OCI-LY1 (cell line): ENCODE measurements around the gene ZNF780A.

Experiments used
- H2AFZ ChIP-seq: fragments of 200-600 bp; sonication (generic), shearing (Covaris generic); 2 replicates; pipeline ENCODE4 v1.6.0; 2014; ENCODE audit warnings: antibody characterized with exemption, mild to moderate bottlenecking, low read length
- H3F3A ChIP-seq: fragments of 200-600 bp; sonication (generic), shearing (Covaris generic); 2 replicates; pipeline ENCODE4 v1.6.0; 2014; ENCODE audit warnings: mild to moderate bottlenecking, antibody characterized with exemption, low read length, moderate library complexity; ENCODE audit not compliant: insufficient read depth
- H3K27ac ChIP-seq: fragments of 200-600 bp; sonication (generic); 2 replicates; pipeline ENCODE4 v1.5.1; 2014; ENCODE audit warnings: low read length, mixed run types, mild to moderate bottlenecking, low read depth; ENCODE audit not compliant: poor library complexity, severe bottlenecking
- H3K27me3 ChIP-seq: fragments of 200-600 bp; sonication (generic); 2 replicates; pipeline ENCODE4 v1.6.0; 2014; ENCODE audit warnings: antibody characterized with exemption, mild to moderate bottlenecking, low read length, moderate library complexity; ENCODE audit not compliant: insufficient read depth
- H3K36me3 ChIP-seq: fragments of 200-600 bp; sonication (generic); 2 replicates; pipeline ENCODE4 v1.6.1; 2014; ENCODE audit warnings: mild to moderate bottlenecking, antibody characterized with exemption, low read length, moderate library complexity, mixed read lengths; ENCODE audit not compliant: insufficient read depth
- H3K4me1 ChIP-seq: fragments of 200-600 bp; sonication (generic); 2 replicates; pipeline ENCODE4 v1.5.1; 2014; ENCODE audit warnings: mild to moderate bottlenecking, low read length, moderate library complexity; ENCODE audit not compliant: insufficient read depth, severe bottlenecking
- H3K4me2 ChIP-seq: fragments of 200-600 bp; sonication (generic), shearing (Covaris generic); 2 replicates; pipeline ENCODE4 v1.6.1; 2014; ENCODE audit warnings: low read length
- H3K4me3 ChIP-seq: fragments of 200-600 bp; sonication (generic); 2 replicates; pipeline ENCODE4 v1.5.1; 2014; ENCODE audit warnings: low read length, low read depth, mild to moderate bottlenecking, mixed read lengths; ENCODE audit not compliant: poor library complexity, severe bottlenecking
- H3K79me2 ChIP-seq: fragments of 200-600 bp; shearing (Covaris generic); 2 replicates; pipeline ENCODE4 v1.6.1; 2016; ENCODE audit warnings: mixed run types, low read length, mixed read lengths; ENCODE audit not compliant: insufficient read depth
- H3K9ac ChIP-seq: fragments of 200-600 bp; sonication (generic), shearing (Covaris generic); 2 replicates; pipeline ENCODE4 v1.6.1; 2014; ENCODE audit warnings: mild to moderate bottlenecking, low read length, mixed read lengths
- H3K9me2 ChIP-seq: fragments of 200-600 bp; sonication (generic), shearing (Covaris generic); 2 replicates; pipeline ENCODE4 v1.6.1; 2014; ENCODE audit warnings: low read depth, mild to moderate bottlenecking, low read length, mixed read lengths
- H3K9me3 ChIP-seq: fragments of 200-600 bp; shearing (Covaris generic); 2 replicates; pipeline ENCODE4 v1.6.1; 2014; ENCODE audit warnings: low read length, mixed read lengths
- H4K20me1 ChIP-seq: fragments of 200-600 bp; sonication (generic), shearing (Covaris generic); 2 replicates; pipeline ENCODE4 v1.6.0; 2016; ENCODE audit warnings: mild to moderate bottlenecking, low read length; ENCODE audit not compliant: insufficient read depth
- EZH2 ChIP-seq: fragments of 200-600 bp; sonication (generic), shearing (Covaris generic); IDR thresholded peaks from 2 replicates; pipeline ENCODE4 v1.8.0; 2017; ENCODE audit warnings: borderline replicate concordance, mixed run types, mild to moderate bottlenecking, antibody characterized with exemption, low read length, moderate library complexity, mixed read lengths
- TF ChIP-seq, protein P1 (sequence below): fragments of 200-600 bp; sonication (generic), shearing (Covaris generic); IDR thresholded peaks from 2 replicates; pipeline ENCODE4 v1.5.1; 2017; ENCODE audit warnings: mild to moderate bottlenecking, antibody characterized with exemption, low read length, moderate library complexity, mixed read lengths

The ZNF780A gene

DNA sequence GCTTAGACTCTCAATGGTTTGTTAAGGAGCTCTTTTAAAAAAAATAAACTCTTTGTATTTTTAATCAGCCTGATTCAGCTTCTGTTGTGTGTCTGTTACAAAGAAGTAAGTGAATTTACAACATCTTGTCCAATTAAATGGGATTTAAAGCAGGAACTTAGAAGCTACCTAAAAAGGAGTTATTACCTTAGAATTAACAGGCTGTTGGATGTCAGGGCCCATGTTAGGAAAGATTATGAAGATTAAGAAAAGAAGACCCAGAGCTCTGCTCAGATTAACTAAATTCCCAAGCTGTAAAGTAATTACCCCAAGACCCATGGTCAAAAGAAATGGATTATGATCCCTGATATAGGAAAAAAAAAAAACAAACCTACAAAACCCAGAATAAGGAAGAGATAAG, 44.1 kb upstream of the ZNF780A start:
- no peaks in the 10 kb centered on the region for H3K79me2 ChIP-seq
- H3K9ac ChIP-seq = no peak overlapping the region
- H2AFZ ChIP-seq = no peak overlapping the region
- no peak overlapping the region for H3K4me2 ChIP-seq
- TF ChIP-seq, protein P1, sequence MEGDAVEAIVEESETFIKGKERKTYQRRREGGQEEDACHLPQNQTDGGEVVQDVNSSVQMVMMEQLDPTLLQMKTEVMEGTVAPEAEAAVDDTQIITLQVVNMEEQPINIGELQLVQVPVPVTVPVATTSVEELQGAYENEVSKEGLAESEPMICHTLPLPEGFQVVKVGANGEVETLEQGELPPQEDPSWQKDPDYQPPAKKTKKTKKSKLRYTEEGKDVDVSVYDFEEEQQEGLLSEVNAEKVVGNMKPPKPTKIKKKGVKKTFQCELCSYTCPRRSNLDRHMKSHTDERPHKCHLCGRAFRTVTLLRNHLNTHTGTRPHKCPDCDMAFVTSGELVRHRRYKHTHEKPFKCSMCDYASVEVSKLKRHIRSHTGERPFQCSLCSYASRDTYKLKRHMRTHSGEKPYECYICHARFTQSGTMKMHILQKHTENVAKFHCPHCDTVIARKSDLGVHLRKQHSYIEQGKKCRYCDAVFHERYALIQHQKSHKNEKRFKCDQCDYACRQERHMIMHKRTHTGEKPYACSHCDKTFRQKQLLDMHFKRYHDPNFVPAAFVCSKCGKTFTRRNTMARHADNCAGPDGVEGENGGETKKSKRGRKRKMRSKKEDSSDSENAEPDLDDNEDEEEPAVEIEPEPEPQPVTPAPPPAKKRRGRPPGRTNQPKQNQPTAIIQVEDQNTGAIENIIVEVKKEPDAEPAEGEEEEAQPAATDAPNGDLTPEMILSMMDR = no peak
- no peak for TF ChIP-seq EZH2
- H3K4me3 ChIP-seq = no peak overlapping the region
- no peaks in the 10 kb centered on the region for H4K20me1 ChIP-seq
- no peaks in the 10 kb centered on the region for H3K27me3 ChIP-seq
- no peaks in the 10 kb centered on the region for H3K36me3 ChIP-seq
- no peaks in the 10 kb centered on the region for H3K9me2 ChIP-seq
- no peaks in the 10 kb centered on the region for H3K4me1 ChIP-seq
- peaks cover 4% of the 10 kb centered on the region for H3K9me3 ChIP-seq
- H3F3A ChIP-seq = no peaks in the 10 kb centered on the region
- no peak overlapping the region for H3K27ac ChIP-seq

GRCh38 chr19:40133491-40133890, 42.7 kb upstream of the ZNF780A start:
- H4K20me1 ChIP-seq = no peaks in the 10 kb centered on the region
- H3K4me3 ChIP-seq = no peak overlapping the region
- H3K9me3 ChIP-seq = no peaks in the 10 kb centered on the region; the same call in 1 of the 2 replicates
- H2AFZ ChIP-seq = no peak overlapping the region
- no peaks in the 10 kb centered on the region for H3K36me3 ChIP-seq
- H3K79me2 ChIP-seq = no peaks in the 10 kb centered on the region
- H3K9ac ChIP-seq = no peak overlapping the region
- no peak overlapping the region for H3K4me2 ChIP-seq
- no peaks in the 10 kb centered on the region for H3F3A ChIP-seq
- H3K9me2 ChIP-seq = no peaks in the 10 kb centered on the region
- H3K27me3 ChIP-seq = no peaks in the 10 kb centered on the region
- H3K27ac ChIP-seq = no peak overlapping the region
- no peaks in the 10 kb centered on the region for H3K4me1 ChIP-seq
- no peak for TF ChIP-seq EZH2
- TF ChIP-seq, protein P1 = no peak

- Histone ChIP-seq H3F3A (no peaks in the 10 kb centered on the region), H3K4me3 (no peak overlapping the region), H2AFZ (no peak overlapping the region), H3K27ac (no peak overlapping the region), H3K4me2 (no peak overlapping the region), H3K27me3 (no peaks in the 10 kb centered on the region), H3K36me3 (no peaks in the 10 kb centered on the region), H3K9me3 (no peaks in the 10 kb centered on the region; the same call in 1 of the 2 replicates), H3K9me2 (no peaks in the 10 kb centered on the region), H4K20me1 (no peaks in the 10 kb centered on the region), H3K9ac (no peak overlapping the region), H3K79me2 (no peaks in the 10 kb centered on the region), H3K4me1 (no peaks in the 10 kb centered on the region)
- TF ChIP-seq EZH2 = no peak
- TF ChIP-seq, protein P1 = no peak
These were observed 39.3 kb upstream of the ZNF780A start for GRCh38 chr19:40130013-40130412.
